H1 (cell line): ENCODE results near the gene IRS1. TPM values are rescaled to one million over a fixed set of nuclear protein-coding genes. Genes with fewer than 3 reads are reported as not detected.

Experiments used
- CTCF ChIA-PET: fragments of 300-600 bp; sonication (Branson Sonifier 250); formaldehyde crosslinking; loops from one replicate; lab custom pipeline; 2021; ENCODE audit not compliant: partially characterized antibody; lab: Charles Lee
- POLR2A ChIA-PET: fragments of 300-600 bp; sonication (Branson Sonifier 250); formaldehyde crosslinking; loops from one replicate; lab custom pipeline; 2021; ENCODE audit warnings: inconsistent platforms; ENCODE audit not compliant: partially characterized antibody; lab: Charles Lee
- DNase-seq, 2 experiments: peaks; one replicate each; pipeline versions ENCODE4 v3.0.0 to v3.0.0-alpha.2; 2010 to 2022; ENCODE audit warnings: low spot score in 2 of 2, low read depth in 1 of 2, mixed read lengths in 1 of 2
- FAIRE-seq: peaks from 2 replicates; lab custom pipeline; 2011; peaks lifted over from hg19 to GRCh38; lab: Jason Lieb, UNC
- H2AFZ ChIP-seq: 2 replicates; pipeline ENCODE4 v1.8.1; 2012; ENCODE audit warnings: low read length, inconsistent platforms
- H2AK5ac ChIP-seq: 2 replicates; pipeline ENCODE4 v1.6.1; 2013; ENCODE audit warnings: low read depth, low read length
- H2BK120ac ChIP-seq: replicated peaks from 2 replicates; pipeline ENCODE3; 2013; ENCODE audit warnings: low read depth, low read length, inconsistent platforms
- H2BK12ac ChIP-seq: 2 replicates; pipeline ENCODE4 v1.6.1; 2013; ENCODE audit warnings: low read depth, low read length
- H2BK15ac ChIP-seq: 2 replicates; pipeline ENCODE4 v1.6.1; 2013; ENCODE audit warnings: low read length
- H2BK20ac ChIP-seq: 2 replicates; pipeline ENCODE4 v1.6.1; 2013; ENCODE audit warnings: low read length
- H2BK5ac ChIP-seq: 2 replicates; pipeline ENCODE4 v1.6.1; 2013; ENCODE audit warnings: low read depth, low read length
- H3K14ac ChIP-seq: 2 replicates; pipeline ENCODE4 v1.6.1; 2013; ENCODE audit warnings: inconsistent platforms; ENCODE audit not compliant: insufficient read length
- H3K18ac ChIP-seq: 2 replicates; pipeline ENCODE4 v1.6.1; 2013; ENCODE audit warnings: low read length; ENCODE audit errors: extremely low read depth
- H3K23ac ChIP-seq: 2 replicates; pipeline ENCODE4 v1.6.1; 2013; ENCODE audit warnings: inconsistent platforms; ENCODE audit not compliant: insufficient read length
- H3K23me2 ChIP-seq: 2 replicates; pipeline ENCODE4 v1.6.1; 2013; ENCODE audit warnings: low read depth, low read length
- H3K27ac ChIP-seq: 2 replicates; pipeline ENCODE4 v1.6.1; 2011; ENCODE audit warnings: low read depth, low read length, inconsistent platforms
- H3K27me3 ChIP-seq, 4 experiments: replicated peaks in 1 of 4; 1 replicate in 1 of 4; 2 replicates in 3 of 4; pipeline versions ENCODE4 v1.6.1 to v1.8.1; 2011 to 2013; ENCODE audit warnings: low read length in 3 of 4, mild to moderate bottlenecking in 3 of 4, inconsistent platforms in 2 of 4, mixed read lengths in 2 of 4, moderate library complexity in 1 of 4; ENCODE audit not compliant: control insufficient read depth in 3 of 4, insufficient read depth in 3 of 4; ENCODE audit errors: extremely low read depth in 1 of 4
- H3K36me3 ChIP-seq, 4 experiments: 2 replicates each; pipeline versions ENCODE4 v1.6.1 to v1.8.1; 2011 to 2013; ENCODE audit warnings: mild to moderate bottlenecking in 4 of 4, low read length in 3 of 4, moderate library complexity in 2 of 4, control low read depth in 1 of 4, inconsistent platforms in 1 of 4; ENCODE audit not compliant: insufficient read depth in 4 of 4, control insufficient read depth in 2 of 4
- H3K4ac ChIP-seq: replicated peaks from 2 replicates; pipeline ENCODE3; 2013; ENCODE audit warnings: low read length, low read depth, mixed read lengths, inconsistent platforms; ENCODE audit not compliant: insufficient read length
- H3K4me1 ChIP-seq, 4 experiments: replicated peaks in 1 of 4; 1 replicate in 1 of 4; 2 replicates in 3 of 4; pipeline versions ENCODE4 v1.6.1 to v1.8.1; 2011 to 2013; ENCODE audit warnings: low read length in 3 of 4, inconsistent platforms in 2 of 4, mixed read lengths in 1 of 4; ENCODE audit not compliant: insufficient read depth in 4 of 4, control insufficient read depth in 3 of 4
- H3K4me2 ChIP-seq, 2 experiments: 2 replicates each; pipeline versions ENCODE4 v1.6.1 to v1.8.1; 2011 to 2013; ENCODE audit warnings: low read depth in 2 of 2, low read length in 2 of 2, control low read depth in 1 of 2, inconsistent platforms in 1 of 2, mild to moderate bottlenecking in 1 of 2; ENCODE audit not compliant: insufficient read depth in 1 of 2
- H3K4me3 ChIP-seq, 4 experiments: fragments of 200-600, 300-600 bp in 1 of 4; sonication (generic), shearing (Covaris generic), sonication (Bioruptor Twin) in 1 of 4; 2 replicates each; pipeline versions ENCODE4 v1.5.1 to v1.8.1; 2011 to 2016; ENCODE audit warnings: low read length in 4 of 4, low read depth in 3 of 4, control low read depth in 2 of 4, inconsistent platforms in 2 of 4, mild to moderate bottlenecking in 2 of 4, mixed read lengths in 1 of 4, moderate library complexity in 1 of 4; ENCODE audit not compliant: insufficient read depth in 2 of 4; ENCODE audit errors: extremely low read depth in 1 of 4
- H3K56ac ChIP-seq: replicated peaks from 2 replicates; pipeline ENCODE3; 2013; ENCODE audit warnings: low read depth, mild to moderate bottlenecking, mixed read lengths, low read length, inconsistent platforms; ENCODE audit not compliant: insufficient read length
- H3K79me1 ChIP-seq: 2 replicates; pipeline ENCODE4 v1.6.1; 2013; ENCODE audit warnings: low read depth, low read length, control low read depth
- H3K79me2 ChIP-seq, 2 experiments: 2 replicates each; pipeline versions ENCODE4 v1.6.1 to v1.8.1; 2012 to 2013; ENCODE audit warnings: low read length in 2 of 2, mild to moderate bottlenecking in 2 of 2, inconsistent platforms in 1 of 2; ENCODE audit not compliant: insufficient read depth in 2 of 2, control insufficient read depth in 1 of 2
- H3K9ac ChIP-seq, 4 experiments: replicated peaks in 1 of 4; 1 replicate in 1 of 4; 2 replicates in 3 of 4; pipeline versions ENCODE4 v1.6.1 to v1.8.1; 2011 to 2013; ENCODE audit warnings: low read depth in 3 of 4, low read length in 3 of 4, control low read depth in 2 of 4, mild to moderate bottlenecking in 2 of 4, moderate library complexity in 2 of 4, inconsistent platforms in 1 of 4; ENCODE audit errors: extremely low read depth in 1 of 4
- H3K9me3 ChIP-seq, 2 experiments: 2 replicates each; pipeline versions ENCODE4 v1.6.1 to v1.8.1; 2012 to 2013; ENCODE audit warnings: mild to moderate bottlenecking in 2 of 2, moderate library complexity in 2 of 2, control low read depth in 1 of 2, inconsistent platforms in 1 of 2, low read depth in 1 of 2, low read length in 1 of 2, mixed read lengths in 1 of 2; ENCODE audit not compliant: insufficient read depth in 2 of 2
- H4K20me1 ChIP-seq, 2 experiments: replicated peaks in 1 of 2; 2 replicates each; pipeline versions ENCODE3 to v1.8.1; 2011 to 2013; ENCODE audit warnings: inconsistent platforms in 2 of 2, low read length in 2 of 2, mild to moderate bottlenecking in 1 of 2; ENCODE audit not compliant: insufficient read depth in 2 of 2, control insufficient read depth in 1 of 2
- H4K5ac ChIP-seq: 2 replicates; pipeline ENCODE4 v1.6.1; 2013; ENCODE audit warnings: low read length, low read depth, mixed read lengths, inconsistent platforms; ENCODE audit not compliant: insufficient read length
- H4K8ac ChIP-seq: 2 replicates; pipeline ENCODE4 v1.8.0; 2013; ENCODE audit warnings: mild to moderate bottlenecking, moderate library complexity, low read length, inconsistent platforms; ENCODE audit not compliant: insufficient read depth; ENCODE audit errors: extremely low read depth
- H4K91ac ChIP-seq: replicated peaks from 2 replicates; pipeline ENCODE3; 2013; ENCODE audit warnings: low read length, mixed read lengths, inconsistent platforms; ENCODE audit not compliant: insufficient read length
- ATF3 ChIP-seq: IDR thresholded peaks from 2 replicates; pipeline ENCODE4 v1.6.1; 2011; ENCODE audit warnings: low read depth, mild to moderate bottlenecking, low read length; ENCODE audit not compliant: insufficient read depth
- CHD1 ChIP-seq: IDR thresholded peaks from 2 replicates; pipeline ENCODE4 v1.6.1; 2012; ENCODE audit warnings: low read depth, low read length, improper control_type of control experiment
- EGR1 ChIP-seq: IDR thresholded peaks from 2 replicates; pipeline ENCODE4 v1.6.1; 2011; ENCODE audit warnings: low read depth, low read length, borderline replicate concordance
- GTF2F1 ChIP-seq: IDR thresholded peaks from 2 replicates; pipeline ENCODE4 v1.6.1; 2012; ENCODE audit warnings: low read depth, low read length, improper control_type of control experiment, borderline replicate concordance
- HDAC2 ChIP-seq, 2 experiments: fragments of 300-600 bp in 1 of 2; sonication (generic) in 1 of 2; IDR thresholded peaks; 2 replicates each; pipeline ENCODE4 v1.6.1; 2011 to 2012; ENCODE audit warnings: low read depth in 2 of 2, low read length in 2 of 2, mild to moderate bottlenecking in 2 of 2, moderate library complexity in 2 of 2, borderline replicate concordance in 1 of 2, inconsistent platforms in 1 of 2
- KDM4A ChIP-seq: IDR thresholded peaks from one replicate; pipeline ENCODE4 v1.7.1; 2012; ENCODE audit warnings: low read depth, mild to moderate bottlenecking, moderate library complexity, low read length, inconsistent platforms; ENCODE audit not compliant: severe bottlenecking
- POLR2A ChIP-seq, 2 experiments: IDR thresholded peaks; 1 replicate in 1 of 2; 2 replicates in 1 of 2; pipeline ENCODE4 v1.6.1; 2011; ENCODE audit warnings: low read depth in 2 of 2, low read length in 2 of 2, mild to moderate bottlenecking in 2 of 2; ENCODE audit errors: control extremely low read depth in 1 of 2
- POLR2AphosphoS5 ChIP-seq: IDR thresholded peaks from 2 replicates; pipeline ENCODE4 v1.6.1; 2011; ENCODE audit warnings: low read depth, low read length
- RBBP5 ChIP-seq: IDR thresholded peaks from 2 replicates; pipeline ENCODE4 v1.7.1; 2012; ENCODE audit warnings: low read depth, mild to moderate bottlenecking, inconsistent platforms, low read length, moderate library complexity, borderline replicate concordance
- SAP30 ChIP-seq: fragments of 300-600 bp; sonication (generic); IDR thresholded peaks from 2 replicates; pipeline ENCODE4 v1.7.1; 2012; ENCODE audit warnings: low read length, moderate library complexity, mild to moderate bottlenecking, inconsistent platforms; ENCODE audit not compliant: insufficient read depth, insufficient replicate concordance
- SIRT6 ChIP-seq: IDR thresholded peaks from one replicate; pipeline ENCODE4 v1.7.1; 2012; ENCODE audit warnings: low read length, inconsistent platforms
- SP4 ChIP-seq: IDR thresholded peaks from 2 replicates; pipeline ENCODE4 v1.6.1; 2012; ENCODE audit warnings: low read length, inconsistent platforms
- TCF12 ChIP-seq: IDR thresholded peaks from 2 replicates; pipeline ENCODE4 v1.6.1; 2011; ENCODE audit warnings: low read depth, mild to moderate bottlenecking, low read length
- WGBS, 2 experiments: shearing (Covaris generic) in 1 of 2; methylation state at CpG; one replicate each; pipeline versions ENCODE4 v1.1.6 to v1.1.7; 2013 to 2015; ENCODE audit warnings: low lambda C conversion rate in 2 of 2, mixed read lengths in 2 of 2, inconsistent platforms in 1 of 2, low coverage in 1 of 2, missing lambda C conversion rate in 1 of 2; ENCODE audit not compliant: insufficient replicate concordance in 2 of 2, insufficient coverage in 1 of 2, insufficient read length in 1 of 2; ENCODE audit errors: extremely low coverage in 1 of 2, missing lambda C conversion rate in 1 of 2; 5-methylcytosine and 5-hydroxymethylcytosine counted together
- polyA plus RNA-seq, 7 experiments: library from polyadenylated mRNA; depleted of rRNA in 3 of 7; stranded (reverse) in 5 of 7; unstranded in 2 of 7; fragments of >200 nt in 5 of 7; fragments of 200-250 nt in 2 of 7; gene quantifications; 1 replicate in 5 of 7; 2 replicates in 1 of 7; 4 replicates in 1 of 7; pipeline versions ENCODE4 v1.2.1 to v1.2.3, GENCODE V29; 2011 to 2013; ENCODE audit warnings: missing spikeins in 2 of 7, mixed read lengths in 2 of 7
- total RNA-seq: library from RNA; stranded (reverse); fragmentation: NEBNext Ultra II Directional; extraction: Animal tissue kit (Norgen Biotek cat#: 25700); gene quantifications from 2 replicates; pipeline ENCODE4 v1.2.1, GENCODE V29; 2021

Gene IRS1
- total and polyA plus RNA-seq, 2 of the 8 experiments (the other 6 are each of a cell fraction or from before 2014, with no cell fraction given), result 9.1 to 26.9 TPM

DNA sequence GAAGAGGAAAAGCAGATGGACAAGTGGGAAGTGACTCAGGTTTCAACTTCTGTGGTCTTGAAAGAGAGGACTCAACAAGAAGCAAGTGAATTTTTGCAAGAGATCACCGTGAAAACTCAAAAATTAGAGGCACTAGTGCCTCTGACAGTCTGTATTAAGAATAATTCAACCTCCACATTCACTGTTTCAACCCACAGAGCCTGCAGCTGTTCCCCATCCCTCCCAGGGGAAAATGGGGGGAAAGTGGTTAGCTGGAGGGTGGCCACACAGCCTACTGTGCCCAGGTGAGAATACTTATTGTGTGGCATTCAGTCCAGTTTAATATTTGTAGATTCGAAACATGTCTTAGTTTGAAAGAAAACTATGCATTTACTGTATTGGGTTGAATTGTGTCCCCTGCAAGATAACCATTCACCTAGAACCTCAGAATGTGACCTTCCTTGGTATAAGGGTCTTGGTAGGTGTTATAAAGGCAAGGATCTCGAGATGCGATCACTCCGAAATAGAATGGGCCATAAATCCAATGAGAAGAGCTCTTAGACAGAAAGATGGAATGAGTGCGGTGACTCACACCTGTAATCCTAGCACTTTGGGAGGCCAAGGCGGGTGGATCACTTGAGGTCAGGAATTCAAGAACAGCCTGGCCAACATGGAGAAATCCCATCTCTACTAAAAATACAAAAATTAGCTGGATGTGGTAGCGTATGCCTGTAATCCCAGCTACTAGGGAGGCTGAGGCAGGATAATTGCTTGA is 94.3 kb downstream of the IRS1 start:
- Histone ChIP-seq H3K27me3 (no peaks in the 10 kb centered on the region), H3K4me2 (no peak overlapping the region), H3K9ac (no peak overlapping the region), H2BK120ac (no peak overlapping the region), H2AFZ (no peak overlapping the region), H2BK15ac (no peak overlapping the region), H3K9me3 (no peaks in the 10 kb centered on the region), H3K4me3 (no peak overlapping the region), H4K8ac (no peak overlapping the region), H4K91ac (no peak overlapping the region), H3K56ac (no peak overlapping the region), H4K5ac (no peak overlapping the region), H3K23me2 (no peaks in the 10 kb centered on the region), H2AK5ac (no peak overlapping the region), H3K4me1 (no peaks in the 10 kb centered on the region), H4K20me1 (no peaks in the 10 kb centered on the region), H3K27ac (no peak overlapping the region), H3K23ac (no peak overlapping the region), H2BK12ac (no peak overlapping the region), H3K18ac (no peak overlapping the region), H2BK20ac (no peak overlapping the region), H3K79me1 (no peaks in the 10 kb centered on the region), H3K36me3 (no peaks in the 10 kb centered on the region), H3K4ac (no peak overlapping the region), H3K14ac (no peak overlapping the region), H3K79me2 (no peaks in the 10 kb centered on the region), H2BK5ac (no peak overlapping the region)
- WGBS, 2 experiments, result 96% methylated on average over 7 of the region's 8 CpGs; no CpG with 5 or more reads in 1 of the 2 experiments
- DNase-seq (no peak), FAIRE-seq (no peak)
- ChIA-PET CTCF (no interaction called here), POLR2A (no interaction called here)
- TF ChIP-seq SAP30 (no peak), ATF3 (no peak), RBBP5 (no peak), GTF2F1 (no peak), EGR1 (no peak), SP4 (no peak), POLR2A (IDR thresholded peaks at IDR 0.05; ENCODE audit: control extremely low read depth in 1 of 2, low read depth in 2 of 2, low read length in 2 of 2) (no peak), SIRT6 (no peak), HDAC2 (IDR thresholded peaks at IDR 0.05; ENCODE audit: borderline replicate concordance in 1 of 2, low read depth in 2 of 2, low read length in 2 of 2) (no peak), POLR2AphosphoS5 (no peak), CHD1 (no peak), KDM4A (no peak), TCF12 (no peak)
